ENCODE measurements around the gene FAAP20.
"Not testable (repeated sequence)": the region's sequence is repeated elsewhere in the genome, so short reads cannot be mapped to it uniquely, and the experiment has no call there.

Gene FAAP20

GRCh38 chr1:2150801-2151200, 43.8 kb downstream of the FAAP20 start:
- no peak for DNase-seq
- no peak overlapping the region for H3K27ac ChIP-seq
- H3K36me3 ChIP-seq = peaks cover 17% of the 10 kb centered on the region
- H3K9me3 ChIP-seq (ENCODE audit: severe bottlenecking) = no peaks in the 10 kb centered on the region
- TF ChIP-seq CTCF (IDR thresholded peaks at IDR 0.05; ENCODE audit: low read depth, low read length) = no peak
- no peak overlapping the region for H3K4me3 ChIP-seq (ENCODE audit: low read depth, low read length)
- no peaks in the 10 kb centered on the region for H3K27me3 ChIP-seq (ENCODE audit: insufficient read depth, low read depth, severe bottlenecking)

GRCh38 chr1:2148691-2149090, 45.9 kb downstream of the FAAP20 start:
- DNase-seq = no peak
- Histone ChIP-seq H3K27me3 (ENCODE audit: insufficient read depth, low read depth, severe bottlenecking) (no peaks in the 10 kb centered on the region), H3K36me3 (peaks cover 13% of the 10 kb centered on the region), H3K9me3 (ENCODE audit: severe bottlenecking) (no peaks in the 10 kb centered on the region), H3K4me3 (ENCODE audit: low read depth, low read length) (no peak overlapping the region), H3K27ac (no peak overlapping the region)
- no peak for TF ChIP-seq CTCF (IDR thresholded peaks at IDR 0.05; ENCODE audit: low read depth, low read length)

- not testable (repeated sequence) for H3K27me3 ChIP-seq (ENCODE audit: insufficient read depth, low read depth, severe bottlenecking); H3K27ac ChIP-seq; H3K9me3 ChIP-seq (ENCODE audit: severe bottlenecking); H3K4me3 ChIP-seq (ENCODE audit: low read depth, low read length); DNase-seq
- peaks cover 13% of the 10 kb centered on the region for H3K36me3 ChIP-seq
These were observed 46.7 kb downstream of the FAAP20 start for GRCh38 chr1:2147869-2148268.

- DNase-seq = no peak
- Histone ChIP-seq H3K27me3 (ENCODE audit: insufficient read depth, low read depth, severe bottlenecking) (no peaks in the 10 kb centered on the region), H3K4me3 (ENCODE audit: low read depth, low read length) (no peak overlapping the region), H3K36me3 (peaks cover 10% of the 10 kb centered on the region), H3K27ac (no peak overlapping the region), H3K9me3 (ENCODE audit: severe bottlenecking) (no peaks in the 10 kb centered on the region)
- no peak for TF ChIP-seq CTCF (IDR thresholded peaks at IDR 0.05; ENCODE audit: low read depth, low read length)
These were observed 47.6 kb downstream of the FAAP20 start for GRCh38 chr1:2146836-2147517.

- Histone ChIP-seq H3K9me3 (ENCODE audit: severe bottlenecking) (no peaks in the 10 kb centered on the region), H3K4me3 (ENCODE audit: low read depth, low read length) (no peak overlapping the region), H3K36me3 (peaks cover 8% of the 10 kb centered on the region), H3K27ac (no peak overlapping the region), H3K27me3 (ENCODE audit: insufficient read depth, low read depth, severe bottlenecking) (no peaks in the 10 kb centered on the region)
- TF ChIP-seq CTCF (IDR thresholded peaks at IDR 0.05; ENCODE audit: low read depth, low read length) = no peak
- no peak for DNase-seq
These were observed 48.4 kb downstream of the FAAP20 start for GRCh38 chr1:2145946-2146835.

- Histone ChIP-seq H3K4me3 (ENCODE audit: low read depth, low read length) (no peak overlapping the region), H3K36me3 (peaks cover 8% of the 10 kb centered on the region), H3K27ac (no peak overlapping the region), H3K27me3 (ENCODE audit: insufficient read depth, low read depth, severe bottlenecking) (no peaks in the 10 kb centered on the region), H3K9me3 (ENCODE audit: severe bottlenecking) (no peaks in the 10 kb centered on the region)
- no peak for TF ChIP-seq CTCF (IDR thresholded peaks at IDR 0.05; ENCODE audit: low read depth, low read length)
- no peak for DNase-seq
These were observed 50.0 kb downstream of the FAAP20 start for GRCh38 chr1:2144501-2145090.
